Sciatic nerve (tissue), 2 donors: ENCODE data around the gene KIF2B. TPM values are rescaled to one million over a fixed set of nuclear protein-coding genes. Genes with fewer than 3 reads are reported as not detected.
"Not testable (repeated sequence)": the region's sequence is repeated elsewhere in the genome, so short reads cannot be mapped to it uniquely, and the experiment has no call there.

Experiments used
- ATAC-seq: fragments of 200-7000 bp; cut with Tn5 transposase; one replicate; pipeline ENCODE4 v1.9.1; 2020; ENCODE audit warnings: mild to moderate bottlenecking, moderate library complexity
- DNase-seq: peaks from one replicate; pipeline ENCODE4 v3.0.0-alpha.2; 2020; ENCODE audit warnings: low spot score
- intact Hi-C: fragments of 100-400 bp; cut with DNase I; formaldehyde crosslinking; loops from one replicate; pipeline ENCODE4 v1.14.2; 2022
- total RNA-seq: library from RNA; stranded (reverse); fragmentation: NEBNext Ultra II Directional; extraction: Animal tissue kit (Norgen Biotek cat#: 25700); gene quantifications from one replicate; pipeline ENCODE4 v1.2.1, GENCODE V29; 2021
- donor health status: DM: no; HTN: no; CAD: no.
- donor health status: DM: no; HTN: no; CAD: no.

Gene KIF2B, protein sequence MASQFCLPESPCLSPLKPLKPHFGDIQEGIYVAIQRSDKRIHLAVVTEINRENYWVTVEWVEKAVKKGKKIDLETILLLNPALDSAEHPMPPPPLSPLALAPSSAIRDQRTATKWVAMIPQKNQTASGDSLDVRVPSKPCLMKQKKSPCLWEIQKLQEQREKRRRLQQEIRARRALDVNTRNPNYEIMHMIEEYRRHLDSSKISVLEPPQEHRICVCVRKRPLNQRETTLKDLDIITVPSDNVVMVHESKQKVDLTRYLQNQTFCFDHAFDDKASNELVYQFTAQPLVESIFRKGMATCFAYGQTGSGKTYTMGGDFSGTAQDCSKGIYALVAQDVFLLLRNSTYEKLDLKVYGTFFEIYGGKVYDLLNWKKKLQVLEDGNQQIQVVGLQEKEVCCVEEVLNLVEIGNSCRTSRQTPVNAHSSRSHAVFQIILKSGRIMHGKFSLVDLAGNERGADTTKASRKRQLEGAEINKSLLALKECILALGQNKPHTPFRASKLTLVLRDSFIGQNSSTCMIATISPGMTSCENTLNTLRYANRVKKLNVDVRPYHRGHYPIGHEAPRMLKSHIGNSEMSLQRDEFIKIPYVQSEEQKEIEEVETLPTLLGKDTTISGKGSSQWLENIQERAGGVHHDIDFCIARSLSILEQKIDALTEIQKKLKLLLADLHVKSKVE
- not detected for total RNA-seq

DNA sequence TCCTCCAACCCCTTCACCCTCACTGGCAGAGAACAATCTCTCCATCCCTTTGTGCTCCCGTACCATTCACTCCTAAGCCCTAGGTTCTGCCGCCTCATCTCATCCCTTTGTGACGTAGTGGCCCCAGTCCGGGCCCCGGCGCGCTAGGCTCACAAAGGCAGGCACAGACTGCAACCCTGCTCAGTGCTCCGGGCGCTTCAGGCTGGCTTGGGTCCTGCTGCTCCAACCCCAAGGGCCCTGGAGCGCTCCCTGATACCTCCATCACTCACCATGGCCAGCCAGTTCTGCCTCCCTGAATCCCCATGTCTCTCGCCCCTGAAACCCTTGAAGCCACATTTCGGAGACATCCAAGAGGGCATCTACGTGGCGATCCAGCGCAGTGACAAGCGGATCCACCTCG, at the start of gene KIF2B:
KIF2B (plus strand) TSS at position 164 of the 400 bp plus-strand sequence; CDS start at position 271, 107 bp downstream.
- intact Hi-C loops, result no loop called here
- no peak for DNase-seq
- no peak for ATAC-seq

DNA sequence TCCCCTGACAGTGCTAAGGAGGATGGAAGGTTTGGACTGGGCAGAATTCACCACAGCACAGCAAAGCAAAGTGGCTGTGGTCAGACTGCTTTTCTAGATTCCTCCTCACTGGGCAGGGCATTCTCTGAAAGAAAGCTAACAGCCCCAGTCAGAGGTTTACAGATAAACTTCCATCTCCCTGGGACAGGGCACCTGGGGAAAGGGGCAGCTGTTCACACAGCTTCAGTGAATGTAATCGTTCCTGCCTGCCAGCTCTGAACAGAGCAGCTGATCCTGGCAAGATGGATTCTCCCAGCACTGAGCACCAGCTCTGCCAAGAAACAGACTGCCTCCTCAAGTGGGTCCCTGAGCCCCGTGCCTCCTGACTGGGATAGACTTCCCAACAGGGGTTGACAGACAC, 42.4 kb upstream of the KIF2B start:
- DNase-seq, result no peak
- intact Hi-C loops, result no loop called here
- ATAC-seq, result no peak

DNA sequence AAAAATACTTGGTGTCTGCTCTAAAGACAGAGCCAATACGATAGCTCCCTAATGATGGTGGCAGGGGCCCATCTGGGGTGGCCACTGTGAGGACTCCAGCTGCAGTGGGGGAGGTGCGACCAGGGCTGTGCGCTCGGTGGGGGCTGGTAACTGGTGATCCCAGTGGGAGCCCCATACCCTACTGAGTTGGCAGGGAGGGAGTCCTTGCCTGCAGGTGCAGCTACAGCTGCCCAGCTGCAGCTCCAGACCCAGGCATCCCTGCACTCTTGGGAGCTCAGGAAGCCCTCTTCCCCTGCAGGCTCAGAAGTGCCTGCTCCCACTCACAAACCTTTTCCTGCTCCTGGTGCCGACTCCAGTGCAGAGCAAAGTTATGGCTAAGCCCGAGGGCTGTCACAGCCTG, 31.2 kb upstream of the KIF2B start:
- DNase-seq, result no peak
- intact Hi-C loops, result no loop called here
- peak; percentile 32 for ATAC-seq

DNA sequence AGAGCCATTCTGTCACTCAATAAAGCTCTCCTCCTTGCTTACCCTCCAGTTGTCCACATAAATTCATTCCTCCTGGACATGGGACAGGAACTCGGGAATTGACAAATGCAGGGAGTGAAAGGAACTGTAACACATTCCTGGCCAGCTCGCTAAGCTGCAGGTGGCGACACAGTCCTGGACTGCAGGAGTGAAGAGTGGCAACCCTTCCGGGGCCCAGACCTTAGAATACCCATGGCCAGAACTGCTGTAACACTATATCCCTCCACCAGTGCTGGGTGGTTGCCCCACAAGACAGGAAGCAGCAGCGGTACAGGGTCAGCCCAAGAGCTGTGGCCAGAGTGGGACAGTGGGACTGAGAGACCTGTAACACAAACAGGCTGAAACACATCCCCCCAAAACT, 30.3 kb upstream of the KIF2B start:
- DNase-seq (no peak), ATAC-seq (no peak)
- intact Hi-C loops, result no loop called here

DNA sequence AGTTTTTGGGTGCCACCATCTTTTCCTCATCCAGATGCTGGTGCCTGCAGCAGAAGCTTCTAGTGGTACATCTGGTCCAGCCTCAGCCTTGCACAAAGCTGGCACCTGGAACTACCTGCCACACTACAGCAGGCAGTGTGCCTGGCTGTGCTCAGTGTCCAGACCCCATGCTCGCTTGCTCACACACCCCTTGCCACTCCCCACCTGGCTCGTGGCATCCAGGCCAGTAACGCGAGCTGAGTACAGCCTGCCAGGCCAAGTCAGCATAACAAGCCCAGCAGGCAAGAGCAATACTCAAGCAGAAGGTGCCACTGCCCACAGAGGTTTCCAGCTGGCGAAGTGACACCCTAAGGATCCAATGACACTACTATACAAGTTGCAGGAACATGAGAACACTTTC, 29.7 kb upstream of the KIF2B start:
- intact Hi-C loops, result no loop called here
- no peak for DNase-seq
- ATAC-seq, result no peak

DNA sequence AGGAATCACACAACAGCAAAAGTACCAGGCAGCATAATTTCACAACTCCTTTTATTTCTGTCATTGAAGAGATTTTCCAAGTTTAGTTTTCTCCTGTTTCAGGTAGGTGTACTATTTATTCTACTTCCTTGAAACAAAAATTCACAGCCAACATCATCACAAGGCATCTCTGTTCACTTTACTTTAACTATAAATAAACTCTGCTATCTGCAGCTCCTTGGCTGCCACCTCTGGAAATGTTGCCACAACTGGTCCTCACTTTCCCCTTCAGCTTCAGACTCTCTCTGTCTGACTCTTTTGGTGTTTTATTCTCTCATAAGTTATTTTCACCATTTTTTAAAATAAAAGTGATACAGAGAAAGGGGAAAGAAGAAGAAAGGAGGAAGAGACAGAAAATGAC, 27.9 kb upstream of the KIF2B start:
- intact Hi-C loops, result no loop called here
- DNase-seq (no peak), ATAC-seq (no peak)

DNA sequence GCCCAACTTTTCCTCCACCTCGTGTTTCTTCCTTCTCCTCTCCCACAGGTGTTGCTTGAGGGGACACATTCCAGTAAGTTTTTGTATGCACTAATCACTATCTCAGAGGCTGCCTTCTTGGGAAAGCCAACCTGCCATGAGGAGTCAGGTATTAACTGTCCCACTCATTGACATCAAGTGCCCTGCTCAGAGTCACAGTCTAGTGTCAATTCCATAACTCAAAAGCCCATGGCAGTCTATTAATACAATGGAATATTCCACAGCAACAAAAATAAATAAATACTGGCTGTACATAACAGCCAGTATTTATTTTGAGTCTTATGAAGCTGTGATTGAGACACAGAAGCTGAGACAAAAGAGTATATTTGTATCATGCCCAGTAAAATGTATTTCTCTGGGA, 26.1 kb upstream of the KIF2B start:
- intact Hi-C loops, result no loop called here
- no peak for DNase-seq
- no peak for ATAC-seq

DNA sequence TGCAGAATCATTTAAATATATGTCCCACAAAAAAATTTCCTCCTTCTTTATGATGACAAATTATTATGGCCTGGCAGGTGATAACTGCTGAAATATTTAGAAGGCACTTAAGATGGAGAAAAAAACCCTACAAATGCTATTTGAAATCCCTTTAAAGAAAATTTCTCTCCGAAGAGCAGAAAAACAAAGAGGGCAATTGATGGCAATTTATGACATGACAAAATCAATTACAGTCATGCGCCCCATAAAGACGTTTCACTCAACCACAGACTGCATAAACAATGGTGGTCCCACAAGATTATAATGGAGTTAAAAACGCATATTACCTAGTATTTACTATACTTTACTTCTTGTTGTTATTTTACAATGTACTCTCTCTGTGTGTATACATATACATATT, 25.2 kb upstream of the KIF2B start:
- no peak for ATAC-seq
- no peak for DNase-seq
- intact Hi-C loops, result no loop called here

DNA sequence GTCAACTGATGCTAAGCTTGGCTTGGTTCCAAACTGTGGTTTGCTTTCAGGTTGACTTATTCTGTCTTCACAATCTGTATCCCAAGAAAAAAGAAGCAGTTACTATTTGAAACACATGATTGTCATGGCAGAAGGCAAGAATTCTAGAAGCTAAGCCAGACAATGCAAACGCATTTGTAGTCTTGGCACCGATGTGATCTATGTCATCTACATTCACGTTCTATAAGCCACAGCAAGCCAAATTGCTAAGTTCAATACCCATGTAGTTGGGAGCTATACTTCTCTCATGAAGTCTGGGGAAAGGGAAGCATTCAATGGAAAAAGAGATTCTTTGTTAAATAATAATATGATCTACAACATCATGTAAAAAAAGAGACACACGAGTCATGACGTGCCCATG, 18.3 kb upstream of the KIF2B start:
- ATAC-seq, result no peak
- intact Hi-C loops, result no loop called here

DNA sequence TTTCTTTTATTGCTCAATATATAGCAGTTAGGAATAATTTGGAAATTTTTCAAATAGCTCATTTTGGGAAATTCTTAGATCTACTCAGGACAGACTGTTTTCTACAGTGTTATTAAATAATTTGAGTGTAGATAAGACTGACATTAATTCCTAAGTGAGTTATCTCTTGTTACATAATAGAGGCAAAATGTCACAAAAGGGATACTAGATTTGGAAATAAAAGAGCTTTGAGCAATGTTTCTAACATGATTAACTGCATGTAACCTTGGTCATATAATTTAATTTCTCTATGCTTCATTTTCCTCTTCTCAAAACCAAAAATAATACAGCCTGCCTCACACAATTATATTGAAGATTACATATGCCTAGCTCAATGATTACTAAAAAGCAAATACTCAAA, 16.3 kb upstream of the KIF2B start:
- DNase-seq (no peak), ATAC-seq (no peak)
- intact Hi-C loops, result no loop called here

More for the DNA sequence above, 18.3 kb upstream of the KIF2B start:
- DNase-seq, result no peak

DNA sequence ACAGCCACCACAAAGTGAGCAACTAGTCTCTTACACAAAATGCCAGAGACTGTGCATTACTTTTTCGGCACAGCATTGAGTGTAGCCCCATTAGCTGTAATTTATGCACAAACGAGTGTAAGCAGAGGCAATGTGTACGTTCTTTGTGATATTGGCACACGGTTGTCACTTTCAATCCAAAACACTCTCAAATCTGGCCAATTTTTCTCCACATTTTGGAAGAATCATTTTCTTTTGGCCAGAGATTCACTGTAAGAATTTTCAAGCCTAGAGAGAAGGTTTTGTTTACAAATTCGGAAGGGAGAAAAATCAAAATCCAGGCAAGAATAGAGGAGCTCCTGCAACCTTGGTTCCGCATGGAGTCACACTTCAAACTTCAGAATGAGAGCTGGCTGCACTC, 15.4 kb upstream of the KIF2B start:
- ATAC-seq (no peak), DNase-seq (no peak)
- intact Hi-C loops, result no loop called here

DNA sequence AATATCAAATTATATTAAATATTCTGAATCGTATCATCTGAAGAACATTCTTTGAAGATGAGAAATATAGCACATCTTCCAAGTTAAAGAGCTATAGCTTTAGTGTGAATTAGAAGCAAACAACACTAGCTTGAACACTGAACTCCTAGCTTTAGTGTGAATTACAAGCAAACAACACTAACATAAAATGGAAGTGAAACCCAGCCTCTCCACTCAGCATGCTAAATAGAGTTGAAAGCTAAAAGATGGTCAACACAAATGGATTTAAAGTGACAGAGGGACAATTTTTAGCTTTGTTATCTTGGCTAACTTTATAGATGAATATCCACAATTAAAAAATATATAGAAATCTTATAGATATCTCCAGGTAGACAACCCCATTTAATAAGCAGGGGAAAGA, 4.5 kb upstream of the KIF2B start:
- intact Hi-C loops, result no loop called here
- DNase-seq, result no peak
- ATAC-seq, result no peak

DNA sequence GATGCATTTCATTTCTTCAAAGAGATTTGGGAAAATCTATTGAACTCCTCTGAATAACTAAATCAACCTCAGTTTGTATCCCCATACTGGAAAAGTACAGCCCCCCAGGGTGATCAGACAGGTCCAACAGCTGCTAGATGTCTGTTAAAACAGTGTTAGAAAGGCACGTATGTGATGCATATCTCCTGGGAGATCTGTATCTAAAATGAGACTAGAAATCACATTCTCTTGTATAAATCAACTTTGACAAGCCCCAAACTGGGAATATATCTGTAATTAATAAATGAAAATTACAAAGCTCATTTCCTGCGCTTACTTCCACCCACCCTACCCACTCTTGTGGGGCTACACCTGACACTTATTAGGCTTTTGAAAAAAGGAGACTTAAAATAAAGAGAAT, 3.8 kb upstream of the KIF2B start:
- intact Hi-C loops, result no loop called here
- ATAC-seq, result no peak
- no peak for DNase-seq

DNA sequence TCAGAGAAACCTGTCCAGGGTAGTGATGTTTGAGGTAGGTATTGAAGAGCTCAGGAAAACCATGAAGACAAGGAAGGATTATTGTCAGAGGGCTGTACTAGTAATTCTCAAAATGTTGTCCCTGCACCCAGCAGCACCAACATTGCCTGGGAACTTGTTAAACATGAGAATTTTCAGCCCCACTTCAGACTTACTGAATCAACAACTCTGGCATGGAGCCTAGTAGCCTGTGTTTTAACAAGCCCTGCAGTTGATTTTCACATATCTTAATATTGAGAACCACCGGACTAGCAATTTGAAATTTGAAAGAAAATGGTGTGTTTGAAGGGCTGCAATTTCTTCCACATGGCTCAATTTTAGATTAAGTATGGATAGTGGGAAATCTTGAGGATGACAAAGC, 2.8 kb upstream of the KIF2B start:
- intact Hi-C loops, result no loop called here
- no peak for DNase-seq

DNA sequence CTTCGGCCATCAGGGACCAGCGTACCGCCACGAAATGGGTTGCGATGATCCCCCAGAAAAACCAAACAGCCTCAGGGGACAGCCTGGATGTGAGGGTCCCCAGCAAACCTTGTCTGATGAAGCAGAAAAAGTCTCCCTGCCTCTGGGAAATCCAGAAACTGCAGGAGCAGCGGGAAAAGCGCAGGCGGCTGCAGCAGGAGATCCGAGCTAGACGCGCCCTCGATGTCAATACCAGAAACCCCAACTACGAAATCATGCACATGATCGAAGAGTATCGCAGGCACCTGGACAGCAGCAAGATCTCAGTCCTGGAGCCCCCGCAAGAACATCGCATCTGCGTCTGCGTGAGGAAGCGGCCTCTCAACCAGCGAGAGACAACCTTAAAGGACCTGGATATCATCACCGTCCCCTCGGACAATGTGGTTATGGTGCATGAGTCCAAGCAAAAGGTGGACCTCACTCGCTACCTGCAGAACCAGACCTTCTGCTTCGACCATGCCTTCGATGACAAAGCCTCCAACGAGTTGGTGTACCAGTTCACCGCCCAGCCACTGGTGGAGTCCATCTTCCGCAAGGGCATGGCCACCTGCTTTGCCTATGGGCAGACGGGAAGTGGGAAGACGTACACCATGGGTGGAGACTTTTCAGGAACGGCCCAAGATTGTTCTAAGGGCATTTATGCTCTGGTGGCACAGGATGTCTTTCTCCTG, 769 bp downstream of the KIF2B start:
- intact Hi-C loops, result no loop called here
- DNase-seq (no peak), ATAC-seq (no peak)

More for the DNA sequence above, 2.8 kb upstream of the KIF2B start:
- no peak for ATAC-seq

DNA sequence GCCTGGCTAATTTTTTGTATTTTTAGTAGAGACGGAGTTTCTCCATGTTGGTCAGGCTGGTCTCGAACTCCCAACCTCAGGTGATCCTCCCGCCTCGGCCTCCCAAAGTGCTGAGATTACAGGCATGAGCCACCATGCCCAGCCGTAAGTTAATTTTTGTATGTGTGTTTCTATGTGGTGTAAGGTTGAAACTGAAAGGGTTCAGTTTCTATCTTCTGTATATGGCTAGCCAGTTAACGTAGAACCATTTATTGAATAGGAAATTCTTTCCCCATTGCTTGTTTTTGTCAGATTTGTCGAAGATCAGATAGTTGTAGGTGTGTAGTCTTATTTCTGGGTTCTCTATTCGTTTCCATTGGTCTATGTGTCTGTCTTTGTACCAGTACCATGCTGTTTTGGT, 12.0 kb downstream of the KIF2B start:
- ATAC-seq, intact Hi-C loops, DNase-seq: not testable (repeated sequence)

DNA sequence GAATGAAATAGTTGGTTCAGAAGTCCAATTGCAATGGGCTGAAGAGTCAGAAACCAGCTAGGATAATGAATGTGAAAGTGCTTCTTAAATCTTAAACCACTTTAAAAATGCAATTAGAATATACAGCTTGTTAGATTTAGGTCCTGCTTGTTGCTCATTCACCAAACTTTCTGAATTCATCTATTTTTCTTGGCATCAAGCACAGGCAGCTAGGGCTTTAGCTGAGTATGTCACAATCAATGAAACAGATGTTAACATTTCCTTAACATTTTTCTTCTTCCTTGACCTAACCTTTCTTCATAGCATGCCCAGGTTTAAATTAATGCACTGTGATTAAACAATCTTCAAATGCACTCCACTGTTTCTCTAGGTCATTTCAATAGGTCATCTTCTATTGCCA, 14.4 kb downstream of the KIF2B start:
- no peak for ATAC-seq
- DNase-seq, result no peak
- intact Hi-C loops, result no loop called here

DNA sequence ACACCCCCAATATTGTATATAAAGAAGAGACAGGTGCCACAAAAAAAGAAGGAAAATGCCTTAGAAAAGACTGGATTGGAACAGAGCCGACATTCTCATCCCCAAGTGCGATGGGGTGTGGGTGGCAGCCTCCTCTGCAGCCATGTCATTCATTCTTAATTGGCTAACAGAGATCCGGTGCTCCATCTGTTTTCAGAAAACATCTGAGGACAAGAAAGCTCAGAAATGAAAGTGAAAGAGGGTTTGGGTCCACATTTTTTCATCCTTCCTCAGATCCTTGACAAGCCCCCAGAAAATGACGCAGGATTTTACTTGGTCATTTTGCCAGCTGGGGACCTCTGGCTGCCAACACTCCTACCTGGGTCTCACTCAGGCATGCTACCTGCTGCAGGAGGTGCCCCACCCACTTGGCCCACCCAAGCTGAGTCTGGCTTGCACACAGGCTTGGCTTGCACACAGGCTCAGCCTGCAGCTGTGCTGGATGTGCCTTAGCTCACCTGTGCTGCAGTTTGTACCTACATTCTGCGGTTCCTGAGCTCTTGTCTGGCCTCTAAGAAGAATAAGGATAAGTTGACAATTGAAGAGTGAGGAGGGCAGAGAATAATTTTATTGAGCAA, 21.9 kb downstream of the KIF2B start:
- DNase-seq (no peak), ATAC-seq (no peak)
- intact Hi-C loops, result no loop called here

DNA sequence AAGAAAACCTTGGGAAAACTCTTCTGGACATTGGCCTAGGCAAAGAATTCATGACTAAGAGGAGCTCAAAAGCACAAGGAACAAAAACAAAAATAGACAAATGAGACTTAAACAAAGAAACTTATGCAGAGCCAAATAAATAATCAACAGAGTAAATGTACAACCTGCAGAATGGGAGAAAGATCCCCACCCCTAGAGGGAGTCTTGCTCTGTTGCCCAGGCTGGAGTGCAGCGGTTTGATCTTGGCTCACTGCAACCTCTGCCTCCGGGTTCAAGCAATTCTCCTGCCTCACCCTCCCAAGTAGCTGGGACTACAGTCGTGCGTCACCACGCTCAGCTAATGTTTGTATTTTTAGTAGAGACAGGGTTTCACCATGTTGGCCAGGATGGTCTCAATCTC, 48.4 kb downstream of the KIF2B start:
- intact Hi-C loops, DNase-seq, ATAC-seq: not testable (repeated sequence)
